CD1c-positive myeloid dendritic cell (primary cell): ENCODE data around the gene ADAMTS13.
A peak's percentile ranks its signal among the peaks of the same experiment; 100 is the strongest.

Source experiments
- DNase-seq: peaks from one replicate; pipeline ENCODE4 v3.0.0-alpha.2; 2016; ENCODE audit errors: extremely low spot score

The ADAMTS13 gene

DNA sequence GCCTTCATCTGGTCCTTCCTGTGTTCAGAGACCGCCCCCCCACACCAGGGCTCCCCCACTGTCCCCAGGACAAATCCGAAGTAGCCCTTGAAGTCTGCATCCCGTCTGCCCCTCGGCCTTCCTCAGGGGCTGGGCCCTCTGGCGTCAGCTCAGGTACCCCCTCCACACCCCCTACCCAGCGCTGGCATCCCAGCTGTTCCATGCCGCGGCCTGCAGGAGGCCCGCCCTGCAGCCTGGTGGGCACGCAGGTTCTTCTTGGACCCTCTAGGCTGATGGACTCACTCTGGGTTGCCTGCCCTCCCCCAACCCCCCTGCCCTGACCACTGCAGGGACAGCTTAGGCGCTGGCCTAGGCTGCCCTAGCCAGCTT is 50.1 kb downstream of the ADAMTS13 start:
- no peak for DNase-seq

DNA sequence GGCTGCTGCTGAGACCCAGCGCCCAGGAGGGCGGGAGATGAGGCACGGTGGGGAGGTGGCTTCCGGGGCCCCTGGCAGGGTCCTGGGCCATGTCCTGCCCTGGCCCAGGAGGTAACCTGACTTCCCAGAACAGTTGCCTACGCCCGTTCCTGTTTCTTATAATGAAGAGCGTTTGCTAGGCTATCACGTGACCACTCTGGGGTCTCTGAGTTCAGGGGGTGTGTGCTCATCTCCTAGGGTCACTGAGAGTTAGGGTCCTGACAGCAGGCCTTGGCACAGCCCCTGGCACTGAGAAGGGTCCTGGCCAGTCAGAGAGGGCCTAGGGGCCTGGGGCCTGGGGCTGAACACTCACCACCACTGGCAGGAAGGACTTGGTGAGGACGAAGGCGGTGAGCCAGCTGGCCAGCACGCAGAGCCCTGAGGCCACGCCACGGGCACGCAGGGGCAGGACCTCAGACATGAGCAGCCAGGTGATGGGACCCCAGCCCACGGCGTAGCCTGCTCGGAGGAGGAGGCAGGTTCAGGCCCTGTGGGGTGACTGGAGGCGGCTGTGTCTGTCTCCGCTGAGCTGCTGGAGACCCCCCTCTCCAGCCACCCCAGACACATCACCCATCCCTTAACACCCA is 50.7 kb downstream of the ADAMTS13 start:
- DNase-seq: no peak

DNA sequence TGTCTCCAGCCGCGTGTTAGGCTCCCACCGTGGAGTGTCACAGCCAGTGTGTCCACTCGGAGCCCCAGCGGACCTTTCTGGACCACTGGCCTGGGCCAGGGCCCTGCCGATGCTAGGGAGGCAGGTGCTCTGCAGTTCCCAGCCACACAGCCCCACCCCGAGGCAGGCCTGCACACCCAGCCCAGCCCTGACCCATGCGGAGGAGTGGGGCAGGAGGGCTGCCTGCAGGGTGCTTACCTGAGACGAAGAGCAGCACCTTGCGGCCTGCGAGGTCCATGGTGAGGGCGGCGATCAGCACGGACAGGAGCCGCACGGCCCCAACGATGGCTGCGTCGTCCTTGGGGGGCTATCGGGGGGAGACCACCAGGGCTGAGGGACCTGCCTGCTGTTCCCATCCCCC is 51.6 kb downstream of the ADAMTS13 start:
- no peak for DNase-seq

- peak; percentile 16 for DNase-seq
Measured at GRCh38 chr9:133474215-133474614, 52.0 kb downstream of the ADAMTS13 start.

DNA sequence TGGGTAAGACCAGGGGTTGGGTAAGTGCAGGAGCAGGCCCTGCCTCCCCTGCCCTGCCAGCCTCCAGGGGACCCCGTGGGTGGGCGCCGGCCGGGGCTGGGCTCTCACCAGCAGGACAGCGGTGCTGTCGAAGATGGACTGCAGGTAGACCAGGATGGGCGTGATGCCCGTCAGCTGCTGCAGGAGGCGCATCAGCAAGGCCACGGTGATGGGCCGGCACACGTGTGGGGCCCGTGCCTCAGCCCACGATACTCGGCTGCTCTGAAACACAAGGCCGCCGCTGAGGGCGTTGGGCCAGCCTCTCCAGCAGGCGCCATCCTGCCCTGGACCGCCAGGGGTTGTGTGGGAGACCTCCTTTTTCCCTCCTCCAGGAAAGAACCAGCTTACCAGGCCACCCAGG is 52.7 kb downstream of the ADAMTS13 start:
- no peak for DNase-seq

DNA sequence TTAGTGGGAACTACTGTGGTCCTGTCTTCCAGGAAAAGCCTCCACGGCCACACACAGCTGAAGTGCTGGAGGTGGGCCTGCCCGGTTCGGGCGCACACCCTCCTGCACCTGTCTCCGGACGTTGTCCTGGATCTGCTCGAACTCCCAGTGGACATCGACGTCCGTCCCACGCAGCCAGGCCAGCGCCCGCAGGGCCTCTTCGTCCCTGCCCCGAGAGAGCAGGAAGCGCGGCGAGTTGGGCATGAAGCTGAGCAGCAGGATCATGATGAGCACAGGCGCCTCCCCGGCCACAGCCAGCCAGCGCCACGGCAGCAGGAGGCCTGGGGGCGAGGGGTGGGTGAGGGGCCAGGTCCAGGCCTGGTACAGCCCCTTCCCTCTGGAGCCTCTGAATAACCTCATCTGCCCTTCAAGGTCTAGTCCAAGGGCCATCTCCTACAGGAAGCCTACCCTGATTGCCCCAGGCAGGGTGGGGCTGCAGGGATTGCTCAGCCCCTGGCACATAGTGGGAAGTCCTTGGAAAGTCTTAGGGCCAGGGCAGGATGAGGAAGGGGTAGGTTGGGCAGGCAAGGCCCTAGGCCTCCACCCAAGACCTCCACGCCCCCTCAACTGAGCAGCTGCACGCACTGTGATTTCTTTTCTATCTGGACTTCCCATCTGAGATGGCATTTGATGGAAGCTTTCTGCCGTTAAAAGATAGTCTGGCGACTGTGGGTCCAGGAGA is 53.3 kb downstream of the ADAMTS13 start:
- DNase-seq: peak; percentile 51

GRCh38 chr9:133476036-133476931 is 54.1 kb downstream of the ADAMTS13 start:
- peak; percentile 76 for DNase-seq

DNA sequence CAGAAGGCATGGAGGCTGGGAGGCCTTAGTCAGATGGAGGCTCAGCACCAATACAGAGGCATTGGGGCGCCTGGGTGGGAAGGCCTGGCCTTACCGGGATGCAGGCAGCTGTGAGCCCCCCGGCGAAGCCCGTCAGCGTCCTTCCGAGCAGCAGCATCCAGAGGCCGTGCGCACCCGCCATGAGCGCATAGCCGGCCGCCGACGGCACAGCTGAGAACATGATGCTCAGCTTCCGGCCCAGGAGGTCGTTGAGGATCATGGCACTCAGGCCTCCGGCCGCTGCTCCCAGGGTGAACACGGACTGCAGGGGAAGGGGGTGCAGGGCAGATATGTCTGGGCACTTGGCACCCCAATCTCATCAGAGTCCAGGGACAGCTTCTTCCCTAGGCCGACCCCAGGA is 54.8 kb downstream of the ADAMTS13 start:
- no peak for DNase-seq

- no peak for DNase-seq
Measured at GRCh38 chr9:133477461-133477860, 55.3 kb downstream of the ADAMTS13 start.

DNA sequence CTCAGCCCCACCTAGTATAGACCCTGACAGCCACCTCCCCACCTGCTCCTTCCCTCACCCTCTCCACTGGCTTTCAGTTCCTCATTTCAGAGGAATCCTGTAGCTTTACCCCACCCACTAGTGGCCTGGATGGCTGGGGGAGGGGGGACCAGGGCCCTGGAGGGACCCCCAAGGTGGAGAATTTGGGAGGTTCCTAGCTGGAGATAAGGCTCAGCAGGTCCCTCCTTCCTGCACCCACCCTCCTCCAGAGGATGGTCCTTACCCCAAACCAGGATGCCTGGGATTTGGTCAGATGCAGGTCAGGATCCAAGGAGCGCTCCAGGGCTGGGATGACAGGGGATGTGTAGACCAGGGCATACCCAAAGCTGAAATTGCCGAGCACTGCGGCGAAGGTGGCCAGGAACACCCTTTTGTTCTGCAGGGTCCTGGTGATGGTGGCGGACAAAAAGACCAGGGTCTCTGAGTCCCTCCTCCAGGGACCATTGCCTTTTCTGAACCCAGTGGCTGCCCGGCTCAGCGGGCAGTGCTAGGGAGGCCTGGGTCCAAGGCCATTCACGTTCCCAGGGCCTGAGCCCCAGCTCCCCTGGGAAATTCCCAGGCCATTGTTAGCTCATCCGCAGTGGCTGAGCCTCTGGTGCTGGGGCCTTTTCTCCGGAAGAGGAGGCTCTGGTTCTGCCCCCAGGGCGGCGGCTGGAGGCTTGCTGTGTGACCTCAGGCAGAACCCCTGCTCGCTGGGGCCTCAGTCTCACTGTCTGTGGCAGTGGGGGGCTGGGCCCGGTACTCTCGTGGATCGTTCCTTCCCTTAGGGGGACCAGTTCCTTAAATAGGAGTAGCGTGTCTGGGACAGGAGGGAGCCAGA is 56.1 kb downstream of the ADAMTS13 start:
- peak; percentile 32 for DNase-seq

GRCh38 chr9:133478851-133479711 is 56.9 kb downstream of the ADAMTS13 start, which contains the start of gene SLC2A6:
TSS of gene SLC2A6 (minus strand) at chr9:133479099. CDS start at chr9:133479059, 40 bp downstream.
- peak; percentile 90 for DNase-seq

- DNase-seq: no peak
Measured at GRCh38 chr9:133483611-133484010, 61.4 kb downstream of the ADAMTS13 start.

DNA sequence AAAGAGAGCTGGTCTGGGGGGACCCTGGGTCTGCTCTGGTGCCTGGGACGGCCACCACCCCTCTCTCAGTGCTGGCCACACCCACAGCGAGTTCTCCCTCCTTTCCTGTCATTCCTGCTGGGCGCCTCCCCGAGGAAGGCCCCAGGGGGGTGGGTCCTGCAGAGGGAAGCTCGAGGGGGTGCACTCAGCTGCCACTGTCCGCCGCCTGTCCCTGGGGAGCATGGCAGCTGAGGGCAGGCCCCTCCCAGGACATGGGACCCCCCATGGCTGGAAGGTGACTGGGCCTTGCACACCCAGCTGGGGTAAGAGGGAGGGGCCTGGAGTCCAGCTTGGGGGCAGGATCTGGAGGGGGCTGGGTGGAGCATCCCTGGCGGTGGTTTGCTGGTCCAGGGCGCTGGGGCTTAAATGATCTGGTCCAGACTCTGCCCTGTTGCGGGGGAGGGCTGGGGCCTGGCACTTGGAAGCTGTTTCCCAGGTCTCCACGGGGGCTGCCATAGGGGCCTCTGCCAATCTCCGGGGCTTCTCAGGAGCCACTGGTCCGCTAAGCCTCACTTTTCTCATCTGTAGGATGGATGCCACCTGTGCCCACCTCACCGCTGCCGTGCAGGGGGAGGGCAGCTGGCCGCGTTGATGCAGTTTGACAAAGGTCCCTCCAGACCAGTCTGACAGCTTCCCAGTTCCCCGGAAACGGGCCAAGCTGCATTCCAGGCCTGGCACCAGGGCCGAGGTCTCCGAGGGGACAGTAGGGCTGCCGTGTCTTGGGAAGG is 62.7 kb downstream of the ADAMTS13 start:
- no peak for DNase-seq

DNA sequence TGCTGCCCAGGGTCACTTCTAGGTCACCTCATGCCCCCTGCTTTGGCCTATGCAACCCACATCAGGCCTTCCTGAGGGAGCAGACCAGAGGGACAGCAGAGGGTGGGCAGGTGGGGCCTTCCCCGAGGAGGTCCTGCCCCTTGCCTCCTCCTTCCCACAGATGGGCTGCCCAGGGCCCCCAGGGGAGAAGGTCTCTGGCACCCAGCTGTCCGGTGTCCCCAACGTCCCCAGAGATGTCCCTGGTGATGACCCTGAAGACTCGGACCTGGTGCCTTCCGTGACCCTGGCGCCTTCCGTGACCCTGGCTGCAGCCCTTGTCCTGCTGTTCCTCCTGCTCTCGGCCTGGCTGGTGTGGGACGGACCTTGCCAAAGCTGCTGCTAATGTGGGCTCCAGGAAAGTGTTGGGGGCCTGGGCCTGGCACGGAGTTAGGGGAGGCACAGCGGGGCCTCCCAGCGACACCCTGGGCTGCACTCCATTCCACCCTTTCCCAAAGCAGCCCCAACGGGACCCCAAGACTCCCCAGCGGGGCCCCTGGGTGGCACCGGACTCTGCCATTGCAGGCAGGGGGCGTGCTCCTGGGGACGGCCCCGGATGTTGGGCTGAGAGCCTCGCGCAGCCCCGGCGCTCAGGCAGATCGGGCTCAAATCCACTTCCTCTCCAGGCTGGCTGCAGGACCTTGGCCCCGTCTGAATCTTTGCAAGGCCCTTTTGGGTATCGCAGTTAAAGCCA is 63.5 kb downstream of the ADAMTS13 start:
- DNase-seq: peak; percentile 27

DNA sequence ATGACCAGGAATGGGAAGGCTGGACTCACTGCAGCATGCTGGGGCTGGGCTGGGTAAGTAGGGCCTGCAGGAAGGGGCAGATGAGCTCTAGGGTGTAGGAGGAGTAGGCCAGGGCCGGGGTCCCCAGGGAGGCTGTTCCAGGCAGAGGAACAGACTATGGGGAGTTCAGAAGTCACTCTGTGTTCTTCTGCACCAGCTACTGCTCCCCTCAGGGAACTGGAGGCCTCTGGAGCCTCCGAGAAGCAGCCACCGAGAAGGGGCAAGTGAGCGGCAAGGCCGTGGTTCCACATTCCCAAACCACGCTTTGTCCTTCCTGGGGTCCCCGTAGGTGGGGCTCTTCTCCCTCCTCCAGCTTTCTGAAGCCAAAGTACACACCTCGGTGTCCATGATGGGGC is 65.2 kb downstream of the ADAMTS13 start:
- DNase-seq: no peak

DNA sequence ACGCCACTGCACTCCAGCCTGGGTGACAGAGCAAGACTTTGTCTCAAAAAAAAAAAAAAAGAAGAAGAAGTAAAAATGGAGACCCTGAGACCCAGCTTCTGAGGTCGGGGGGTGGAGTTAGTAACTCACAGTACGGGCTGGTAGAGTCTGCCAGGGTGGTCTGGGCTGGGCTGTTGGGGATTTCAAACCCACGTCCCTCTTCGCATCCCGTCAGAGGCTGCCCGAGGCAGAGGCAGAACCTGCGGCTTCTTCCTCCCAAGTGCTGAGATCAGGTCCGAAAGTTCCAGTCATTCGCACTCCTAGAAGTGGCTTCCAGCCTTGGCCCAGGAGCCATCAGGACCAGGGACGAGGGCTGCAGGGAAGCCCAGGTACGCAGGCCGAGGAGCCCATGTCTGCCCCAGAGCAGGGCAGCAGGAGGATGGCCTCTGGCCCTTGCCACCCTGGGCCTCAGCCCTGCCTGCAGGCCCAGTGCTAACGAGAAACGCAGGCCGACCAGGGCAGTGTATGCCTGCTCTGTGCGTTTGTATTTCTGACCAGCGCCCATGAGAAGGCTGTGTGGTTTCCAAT is 66.6 kb downstream of the ADAMTS13 start:
- no peak for DNase-seq

DNA sequence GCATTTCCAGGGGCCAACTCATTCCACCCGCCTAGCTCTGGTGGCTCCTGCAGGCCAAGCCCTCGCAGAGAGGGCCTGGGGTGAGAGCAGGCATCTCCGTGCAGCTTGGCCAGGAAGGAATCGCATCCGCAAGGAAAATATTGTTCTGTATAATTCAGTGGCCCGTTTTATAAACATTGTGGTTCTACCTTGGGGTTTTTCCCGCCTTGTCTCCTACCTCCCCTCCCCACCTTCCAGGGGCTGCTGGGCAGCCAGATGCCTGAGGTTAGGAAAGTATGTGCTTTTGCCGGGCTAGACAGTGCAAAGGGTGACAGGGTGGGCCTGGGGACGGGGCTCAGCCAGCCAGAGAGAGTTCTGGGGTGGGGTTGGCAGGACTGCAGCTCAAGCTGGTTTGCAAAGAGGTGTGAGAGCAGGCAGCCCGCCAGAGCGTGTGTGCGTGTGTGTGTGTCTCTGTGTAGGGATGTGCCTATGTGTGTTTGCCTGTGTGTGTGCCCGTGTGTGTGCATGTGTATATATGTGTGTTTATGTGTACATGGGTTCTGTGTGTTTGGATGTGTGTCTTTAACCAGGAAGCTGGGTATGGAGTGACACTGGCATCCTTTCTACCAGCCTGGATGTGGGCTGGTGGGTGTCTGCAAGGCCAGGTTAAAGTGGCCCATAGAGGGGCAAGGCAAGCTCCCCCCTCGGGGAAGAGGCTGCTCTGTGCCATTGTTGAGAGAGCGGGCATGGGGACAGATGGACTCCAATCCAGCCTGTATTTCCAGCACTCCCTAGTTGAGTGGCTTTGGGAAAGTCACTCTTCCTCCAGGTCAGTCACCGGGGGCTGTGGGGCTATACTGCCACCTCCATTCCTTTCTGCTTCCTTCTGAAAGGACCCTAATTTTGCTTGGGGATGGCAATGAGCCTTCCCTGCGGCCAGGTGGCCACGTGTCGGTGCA is 67.4 kb downstream of the ADAMTS13 start:
- no peak for DNase-seq

DNA sequence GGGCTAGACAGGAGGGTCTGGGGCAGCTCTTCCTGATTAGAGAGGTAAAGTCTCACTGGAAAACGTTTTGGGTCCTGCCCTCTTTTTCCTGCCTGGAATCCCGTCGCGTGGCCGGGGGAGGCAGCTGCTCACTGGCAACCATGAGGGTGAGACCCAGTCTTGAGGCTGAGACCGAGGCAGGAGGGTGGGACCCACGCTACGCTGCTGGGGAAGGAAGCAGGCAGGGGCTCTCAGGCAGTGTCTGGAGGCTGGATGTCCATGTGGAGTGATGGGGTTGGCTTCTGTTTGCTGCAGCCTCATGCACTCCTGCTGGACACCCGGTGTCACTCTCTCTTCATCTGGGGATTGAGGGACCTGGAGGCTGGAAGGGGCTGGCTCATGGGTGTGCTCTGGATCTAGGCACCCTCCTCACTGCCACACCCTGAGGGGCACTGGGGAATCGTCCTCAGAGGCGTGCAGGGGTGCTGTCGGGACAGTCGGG is 68.1 kb downstream of the ADAMTS13 start:
- no peak for DNase-seq
